HG03571 (cell line): ENCODE data around the gene CAB39.

Experiments
- ATAC-seq: cut with Tn5 transposase; IDR thresholded peaks from one replicate; pipeline ENCODE4 v1.9.1; 2021; ENCODE audit not compliant: unreplicated experiment

CAB39 gene

GRCh38 chr2:230852113-230852512 lies 139.5 kb downstream of the CAB39 start:
- ATAC-seq = no peak

- no peak for ATAC-seq
Measured at GRCh38 chr2:230861552-230862255, 149.1 kb downstream of the CAB39 start.

GRCh38 chr2:230862292-230862691 lies 149.7 kb downstream of the CAB39 start:
- no peak for ATAC-seq

GRCh38 chr2:230863031-230863430 lies 150.4 kb downstream of the CAB39 start:
- ATAC-seq = no peak

GRCh38 chr2:230863442-230864121 lies 150.9 kb downstream of the CAB39 start:
- no peak for ATAC-seq

- ATAC-seq = no peak
Measured at GRCh38 chr2:230864122-230864604, 151.5 kb downstream of the CAB39 start.

GRCh38 chr2:230864605-230865306 lies 152.1 kb downstream of the CAB39 start, which contains the start of gene ITM2C:
Gene ITM2C, plus strand, starts transcription at chr2:230864942. Its CDS starts 84 bp downstream, at chr2:230865026.
- ATAC-seq = peak; percentile 64

GRCh38 chr2:230865307-230865765 lies 152.7 kb downstream of the CAB39 start:
- no peak for ATAC-seq

- ATAC-seq = no peak
Measured at GRCh38 chr2:230865766-230866755, 153.4 kb downstream of the CAB39 start.

GRCh38 chr2:230866756-230867523 lies 154.3 kb downstream of the CAB39 start:
- ATAC-seq = no peak

- no peak for ATAC-seq
Measured at GRCh38 chr2:230868161-230868946, 155.7 kb downstream of the CAB39 start.

- no peak for ATAC-seq
Measured at GRCh38 chr2:230868947-230869913, 156.6 kb downstream of the CAB39 start.

GRCh38 chr2:230869914-230870543 lies 157.4 kb downstream of the CAB39 start:
- no peak for ATAC-seq
